Measurements from ENCODE around the gene FUBP1.
"Not testable (repeated sequence)": the region's sequence is repeated elsewhere in the genome, so short reads cannot be mapped to it uniquely, and the experiment has no call there.

FUBP1 gene

GRCh38 chr1:77942400-77943140, 36.3 kb downstream of the FUBP1 start:
- DNase-seq (ENCODE audit: low read depth): no peak

GRCh38 chr1:77940921-77941570, 37.8 kb downstream of the FUBP1 start:
- no peak for DNase-seq (ENCODE audit: low read depth)

GRCh38 chr1:77938651-77939050, 40.2 kb downstream of the FUBP1 start:
- DNase-seq (ENCODE audit: low read depth): no peak

- DNase-seq (ENCODE audit: low read depth): no peak
Observed at GRCh38 chr1:77929806-77930205, 49.1 kb downstream of the FUBP1 start.

DNA sequence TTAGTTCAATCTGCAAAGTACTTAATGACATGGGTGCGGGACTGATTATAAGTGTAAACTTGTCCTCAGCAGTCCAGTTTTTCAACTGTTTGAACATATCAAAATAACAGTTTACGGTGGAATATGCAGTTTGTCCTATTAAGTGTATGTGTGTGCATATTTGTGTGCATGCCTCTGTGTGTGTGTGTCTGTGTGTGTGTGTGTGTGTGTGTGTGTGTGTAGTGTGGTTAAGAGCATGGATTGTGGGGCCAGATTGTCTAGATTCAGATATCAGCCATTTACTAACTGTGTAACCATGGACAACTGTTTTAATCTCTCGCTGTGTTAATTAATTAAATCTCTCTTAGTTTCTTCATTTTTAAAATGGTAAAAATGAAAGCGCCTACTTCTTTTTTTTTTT, 51.5 kb downstream of the FUBP1 start:
- no peak for DNase-seq (ENCODE audit: low read depth)

DNA sequence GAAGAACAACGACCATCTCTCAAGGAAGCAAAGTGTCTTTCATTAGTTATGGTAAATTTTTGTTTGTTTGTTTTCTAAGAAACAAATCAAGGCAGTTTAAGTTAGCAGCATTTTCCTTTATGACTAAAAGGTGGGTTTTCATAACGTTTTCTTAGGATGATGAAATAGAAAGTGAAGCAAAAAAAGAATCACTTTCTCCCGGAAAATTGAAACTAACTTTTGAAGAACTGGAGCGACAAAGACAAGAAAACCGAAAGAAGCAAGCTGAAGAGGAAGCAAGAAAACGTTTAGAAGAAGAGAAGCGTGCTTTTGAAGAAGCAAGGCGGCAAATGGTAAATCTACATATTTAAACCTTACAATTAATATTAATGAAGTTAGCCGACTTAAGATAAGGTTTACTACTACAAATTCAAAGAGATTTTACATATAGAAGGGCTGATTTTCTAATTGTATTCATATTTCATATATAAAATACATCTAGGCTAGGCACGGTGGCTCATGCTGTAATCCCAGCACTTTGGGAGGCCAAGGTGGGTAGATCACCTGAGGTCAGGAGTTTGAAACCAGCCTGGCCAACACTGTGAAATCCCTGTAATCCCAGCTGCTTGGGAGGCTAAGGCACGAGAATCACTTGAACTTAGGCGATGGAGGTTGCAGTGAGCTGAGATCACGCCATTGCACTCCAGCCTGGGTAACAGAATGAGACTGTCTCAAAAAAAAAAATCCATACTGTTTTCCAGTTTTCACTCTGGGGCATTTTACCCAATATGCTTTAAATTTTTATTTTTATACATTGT, 52.1 kb downstream of the FUBP1 start:
- no peak for DNase-seq (ENCODE audit: low read depth)

GRCh38 chr1:77925956-77926355, 52.9 kb downstream of the FUBP1 start:
- no peak for DNase-seq (ENCODE audit: low read depth)

DNA sequence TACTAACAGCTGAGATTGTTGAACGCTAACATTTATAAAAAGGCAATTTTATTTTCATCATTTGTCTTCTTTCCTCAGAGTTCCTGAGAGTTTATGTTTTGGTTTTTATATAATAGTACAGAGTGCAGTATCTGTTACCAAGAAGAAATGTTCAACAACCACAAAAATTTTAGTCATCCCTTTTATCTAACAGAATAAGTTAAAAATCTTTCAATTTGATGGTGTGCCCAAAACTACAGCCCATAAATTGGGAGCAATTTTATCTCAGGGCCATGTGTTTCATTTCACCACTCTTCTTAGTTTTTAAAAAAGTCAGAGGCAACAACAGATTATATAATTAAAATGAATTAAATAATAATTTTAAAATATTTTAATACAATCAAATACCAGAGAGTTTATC, 53.4 kb downstream of the FUBP1 start:
- no peak for DNase-seq (ENCODE audit: low read depth)

GRCh38 chr1:77918918-77919317, 60.0 kb downstream of the FUBP1 start:
- not testable (repeated sequence) for DNase-seq (ENCODE audit: low read depth)

GRCh38 chr1:77910116-77910515, 68.8 kb downstream of the FUBP1 start:
- DNase-seq (ENCODE audit: low read depth): no peak

DNA sequence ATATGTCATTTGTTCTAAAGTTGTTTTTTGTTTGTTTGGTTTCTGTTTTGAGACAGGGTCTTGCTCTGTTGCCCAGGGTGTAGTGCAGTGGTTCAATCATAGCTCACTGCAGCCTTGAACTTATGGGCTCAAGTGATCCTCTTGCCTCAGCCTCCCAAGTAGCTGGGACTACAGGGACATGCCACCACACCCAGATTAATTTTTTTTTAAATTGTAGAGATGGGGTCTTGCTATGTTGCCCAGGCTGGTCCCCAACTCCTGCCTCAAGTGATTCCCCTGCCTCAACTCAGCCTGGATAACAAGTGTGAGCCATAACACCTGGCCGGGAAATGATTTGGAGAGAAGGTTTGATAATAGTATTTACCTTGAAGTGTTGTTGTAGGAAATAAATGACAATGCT, 72.2 kb downstream of the FUBP1 start:
- DNase-seq (ENCODE audit: low read depth): no peak

GRCh38 chr1:77906019-77906545, 72.8 kb downstream of the FUBP1 start:
- no peak for DNase-seq (ENCODE audit: low read depth)

GRCh38 chr1:77905603-77906002, 73.3 kb downstream of the FUBP1 start:
- DNase-seq (ENCODE audit: low read depth): no peak

GRCh38 chr1:77900687-77901293, 78.1 kb downstream of the FUBP1 start:
- DNase-seq (ENCODE audit: low read depth): no peak

GRCh38 chr1:77899647-77900320, 79.1 kb downstream of the FUBP1 start:
- no peak for DNase-seq (ENCODE audit: low read depth)

Data from stimulated activated CD8-positive, alpha-beta memory T cell treated with anti-CD3 and anti-CD28 coated beads, Interleukin-12 subunit alpha, Interleukin-12 subunit beta, amount 100 ng/mL, for 1 hour (primary cell).